Stimulated activated CD4-positive, alpha-beta T cell treated with anti-CD3 and anti-CD28 coated beads, Interleukin-4, amount 100 ng/mL, for 4 hours (primary cell): ENCODE data around the gene C17orf78.
"Not testable (repeated sequence)": the region's sequence is repeated elsewhere in the genome, so short reads cannot be mapped to it uniquely, and the experiment has no call there.

Experiments
- DNase-seq, 2 experiments: peaks; one replicate each; pipeline ENCODE4 v3.0.0-alpha.2; 2020

C17orf78 gene

DNA sequence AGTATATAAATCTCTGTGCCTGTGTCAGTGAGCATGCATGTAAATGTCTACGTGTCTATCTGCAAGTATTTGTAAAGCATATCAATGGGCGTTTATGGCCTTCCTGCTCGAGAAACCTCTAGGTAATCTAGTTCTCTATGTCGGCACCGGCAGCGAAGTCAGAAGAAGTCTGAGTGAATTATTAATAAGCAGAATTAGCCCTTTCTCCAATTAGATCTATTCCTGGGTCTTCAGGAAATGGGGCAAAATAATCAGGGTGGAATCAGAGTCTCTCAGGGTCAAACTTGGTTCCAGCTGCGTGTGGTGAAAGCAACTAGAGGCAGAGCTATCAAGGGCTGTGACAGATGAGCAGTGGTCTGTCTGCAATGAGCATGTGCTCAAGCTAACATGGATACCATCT is at the start of gene C17orf78:
C17orf78 (plus strand) TSS at position 280 of the 400 bp plus-strand sequence; CDS start at position 388, 108 bp downstream.
- DNase-seq = no peak

- no peak for DNase-seq
Measured at GRCh38 chr17:37327341-37328090, 48.3 kb upstream of the C17orf78 start.

- DNase-seq = no peak
Measured at GRCh38 chr17:37338847-37339246, 36.9 kb upstream of the C17orf78 start.

GRCh38 chr17:37339321-37339720 is 36.5 kb upstream of the C17orf78 start:
- DNase-seq = no peak

GRCh38 chr17:37340804-37341203 is 35.0 kb upstream of the C17orf78 start:
- DNase-seq = no peak

DNA sequence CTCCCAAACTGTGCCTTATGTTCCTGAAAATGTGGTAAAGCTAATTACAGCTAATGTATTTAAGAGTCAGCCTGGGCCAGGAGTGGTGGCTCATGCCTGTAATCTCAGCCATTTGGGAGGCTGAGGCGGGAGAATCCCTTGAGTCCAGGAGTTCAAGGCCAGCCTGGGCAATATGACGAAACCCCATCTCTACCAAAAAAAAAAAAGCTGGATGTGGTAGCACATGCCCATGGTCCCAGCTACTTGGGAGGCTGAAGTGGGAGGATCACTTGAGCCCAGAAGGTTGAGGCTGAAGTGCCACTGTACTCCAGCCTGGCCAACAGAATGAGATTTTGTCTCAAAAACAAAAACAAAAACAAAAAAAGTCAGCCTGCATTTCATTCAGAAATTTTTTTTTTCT is 33.2 kb upstream of the C17orf78 start:
- no peak for DNase-seq

- DNase-seq = no peak
Measured at GRCh38 chr17:37344519-37344918, 31.3 kb upstream of the C17orf78 start.

- DNase-seq = not testable (repeated sequence)
Measured at GRCh38 chr17:37346863-37347402, 28.9 kb upstream of the C17orf78 start.

- DNase-seq = not testable (repeated sequence)
Measured at GRCh38 chr17:37356796-37357569, 18.8 kb upstream of the C17orf78 start.

GRCh38 chr17:37358098-37358829 is 17.5 kb upstream of the C17orf78 start:
- DNase-seq = peak; percentile 18 to 19

DNA sequence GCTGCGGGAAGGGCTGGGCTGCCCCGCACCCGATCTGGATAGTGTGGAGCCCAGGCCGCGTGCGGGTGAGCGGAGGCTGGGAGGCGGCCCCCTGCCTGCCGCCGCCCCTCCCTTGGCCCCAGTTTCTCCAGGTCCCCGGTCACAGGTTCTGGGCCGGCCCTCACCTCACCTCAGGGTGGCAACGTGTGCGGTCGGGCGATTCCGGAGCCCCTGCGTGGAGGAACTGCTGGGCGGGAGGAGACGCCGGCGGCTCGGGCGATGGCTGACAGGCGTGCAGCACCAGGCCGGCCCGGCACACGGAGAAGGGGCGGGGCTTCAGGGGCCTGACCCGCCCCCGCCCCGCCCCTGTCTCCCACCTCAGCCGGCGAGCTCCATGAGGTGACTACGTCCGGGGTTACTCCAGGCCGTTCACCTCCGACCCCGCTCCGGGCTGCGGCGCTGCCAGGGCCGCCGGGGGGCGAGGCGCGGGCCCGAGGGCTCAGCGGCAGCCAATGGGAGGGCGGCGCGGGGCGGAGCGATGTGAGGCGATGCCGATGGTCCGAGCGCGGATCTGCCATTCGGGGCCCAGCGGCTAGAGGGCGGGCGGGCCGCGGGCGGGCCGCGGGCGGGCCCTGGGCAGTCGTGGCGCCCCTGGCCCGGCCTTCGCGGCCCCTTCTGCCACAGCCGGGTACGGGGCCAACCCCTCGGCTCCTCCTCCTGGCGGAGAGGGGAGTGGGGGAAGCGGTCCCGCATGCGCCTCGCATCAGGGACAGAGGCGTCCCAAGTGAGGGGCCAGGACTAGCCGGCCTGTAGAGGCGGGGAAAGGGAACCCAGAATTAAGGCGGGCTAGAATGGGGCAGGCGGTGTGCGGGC is 16.7 kb upstream of the C17orf78 start:
- peak; percentile 87 to 88 for DNase-seq

- DNase-seq = no peak
Measured at GRCh38 chr17:37359682-37360188, 16.1 kb upstream of the C17orf78 start.

- DNase-seq = no peak
Measured at GRCh38 chr17:37360632-37361031, 15.2 kb upstream of the C17orf78 start.

DNA sequence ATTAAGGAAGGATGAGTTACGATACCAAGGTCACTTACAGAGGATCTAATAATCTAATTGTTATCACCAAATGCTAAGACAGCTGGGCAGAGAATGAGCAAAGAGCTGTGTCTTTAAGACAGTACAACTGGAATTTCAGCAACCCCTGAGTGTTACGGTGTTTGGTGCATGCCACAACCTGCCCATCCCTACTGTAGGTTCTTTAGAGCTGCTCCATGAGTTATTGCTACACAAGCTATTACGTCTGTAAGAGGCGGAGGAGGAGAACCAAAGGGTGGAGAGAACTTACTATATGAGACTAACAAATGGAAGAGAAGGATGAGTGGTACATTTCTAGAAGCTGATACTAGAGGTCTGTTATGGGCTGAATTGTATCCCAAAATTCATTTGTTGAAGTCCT is 14.2 kb upstream of the C17orf78 start:
- no peak for DNase-seq

GRCh38 chr17:37365589-37365988 is 10.2 kb upstream of the C17orf78 start:
- DNase-seq = no peak

DNA sequence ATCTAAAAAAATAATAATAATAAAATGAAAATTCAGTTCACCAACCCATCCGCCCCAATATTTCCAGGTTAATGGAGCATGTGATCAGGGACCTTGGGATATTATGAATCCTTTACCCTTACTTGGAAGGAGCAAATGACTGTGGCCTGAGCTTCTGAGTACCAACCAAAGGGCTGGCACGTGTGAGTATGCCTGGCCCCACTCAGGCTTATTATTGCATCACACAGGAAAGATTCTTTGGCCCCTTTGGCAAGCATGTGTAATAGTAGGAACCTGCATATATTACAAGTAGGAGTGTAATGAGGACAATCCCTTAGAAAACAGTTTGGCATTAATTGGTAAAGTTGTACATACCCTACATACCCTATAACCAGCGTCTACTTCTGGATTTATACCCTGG is 7.2 kb upstream of the C17orf78 start:
- DNase-seq = no peak

DNA sequence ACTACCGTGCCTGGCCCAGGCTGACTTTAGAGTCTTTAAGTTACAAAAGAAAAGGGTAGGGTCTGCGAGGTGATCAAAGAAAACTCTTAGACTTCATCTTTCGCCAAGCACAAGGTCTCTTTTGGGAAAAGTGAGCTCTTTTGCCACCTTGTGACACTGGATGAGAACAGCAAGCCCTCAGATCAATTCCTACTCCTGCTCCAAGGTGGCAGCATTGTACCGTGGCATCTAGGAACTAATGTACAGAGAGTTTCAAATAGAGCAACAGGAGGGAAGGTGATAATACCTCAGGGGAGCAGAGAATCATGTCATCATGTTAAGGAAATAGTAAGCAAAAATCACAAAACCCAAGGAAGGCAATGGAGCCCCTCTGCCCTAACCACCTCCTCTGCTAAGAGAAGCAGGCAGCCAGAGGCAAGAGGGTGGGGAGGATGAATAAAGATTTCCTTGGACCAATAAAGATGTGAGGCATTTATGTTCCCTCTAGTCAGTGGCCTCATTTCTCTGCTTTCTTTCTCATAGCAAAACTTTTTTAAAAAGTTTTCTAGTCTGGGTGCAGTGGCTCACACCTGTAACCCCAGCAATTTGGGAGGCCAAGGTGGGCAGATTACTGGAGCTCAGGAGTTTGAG is 2.1 kb upstream of the C17orf78 start:
- peak; percentile 45 to 62 for DNase-seq

- no peak for DNase-seq
Measured at GRCh38 chr17:37382056-37382455, 6.3 kb downstream of the C17orf78 start.

- no peak for DNase-seq
Measured at GRCh38 chr17:37384560-37385149, 8.9 kb downstream of the C17orf78 start.

DNA sequence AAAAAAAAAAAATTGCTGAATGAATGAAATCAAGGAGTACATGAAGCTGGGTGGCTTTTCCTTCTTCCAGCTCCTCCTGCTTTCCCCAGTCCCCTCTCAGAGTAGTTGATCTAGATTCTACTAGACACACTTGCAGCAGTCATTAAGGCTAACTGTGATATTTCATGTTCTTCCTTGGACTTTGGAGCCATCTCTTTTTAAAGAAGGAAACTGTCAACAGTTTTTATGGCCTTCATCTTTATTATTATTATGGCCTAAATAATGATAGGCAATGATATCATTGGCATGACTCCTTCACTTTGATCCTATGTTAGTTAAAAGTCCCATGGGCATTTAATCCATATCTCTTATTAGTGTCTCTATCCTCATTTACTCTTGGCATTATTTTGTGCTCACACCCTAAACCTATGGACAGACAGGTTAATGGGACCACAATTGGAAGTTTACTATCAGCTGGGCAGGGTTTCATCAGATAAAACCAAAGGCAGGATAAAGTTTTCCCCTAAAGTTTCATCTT is 9.7 kb downstream of the C17orf78 start:
- DNase-seq = no peak

- no peak for DNase-seq
Measured at GRCh38 chr17:37386462-37386861, 10.7 kb downstream of the C17orf78 start.
